OCI-LY1 (cell line): ENCODE results near the gene AP2B1.

Experiments
- H2AFZ ChIP-seq: fragments of 200-600 bp; sonication (generic), shearing (Covaris generic); 2 replicates; pipeline ENCODE4 v1.6.0; 2014; ENCODE audit warnings: antibody characterized with exemption, mild to moderate bottlenecking, low read length
- H3F3A ChIP-seq: fragments of 200-600 bp; sonication (generic), shearing (Covaris generic); 2 replicates; pipeline ENCODE4 v1.6.0; 2014; ENCODE audit warnings: mild to moderate bottlenecking, antibody characterized with exemption, low read length, moderate library complexity; ENCODE audit not compliant: insufficient read depth
- H3K27ac ChIP-seq: fragments of 200-600 bp; sonication (generic); 2 replicates; pipeline ENCODE4 v1.5.1; 2014; ENCODE audit warnings: low read length, mixed run types, mild to moderate bottlenecking, low read depth; ENCODE audit not compliant: poor library complexity, severe bottlenecking
- H3K27me3 ChIP-seq: fragments of 200-600 bp; sonication (generic); 2 replicates; pipeline ENCODE4 v1.6.0; 2014; ENCODE audit warnings: antibody characterized with exemption, mild to moderate bottlenecking, low read length, moderate library complexity; ENCODE audit not compliant: insufficient read depth
- H3K36me3 ChIP-seq: fragments of 200-600 bp; sonication (generic); 2 replicates; pipeline ENCODE4 v1.6.1; 2014; ENCODE audit warnings: mild to moderate bottlenecking, antibody characterized with exemption, low read length, moderate library complexity, mixed read lengths; ENCODE audit not compliant: insufficient read depth
- H3K4me1 ChIP-seq: fragments of 200-600 bp; sonication (generic); 2 replicates; pipeline ENCODE4 v1.5.1; 2014; ENCODE audit warnings: mild to moderate bottlenecking, low read length, moderate library complexity; ENCODE audit not compliant: insufficient read depth, severe bottlenecking
- H3K4me2 ChIP-seq: fragments of 200-600 bp; sonication (generic), shearing (Covaris generic); 2 replicates; pipeline ENCODE4 v1.6.1; 2014; ENCODE audit warnings: low read length
- H3K4me3 ChIP-seq: fragments of 200-600 bp; sonication (generic); 2 replicates; pipeline ENCODE4 v1.5.1; 2014; ENCODE audit warnings: low read length, low read depth, mild to moderate bottlenecking, mixed read lengths; ENCODE audit not compliant: poor library complexity, severe bottlenecking
- H3K79me2 ChIP-seq: fragments of 200-600 bp; shearing (Covaris generic); 2 replicates; pipeline ENCODE4 v1.6.1; 2016; ENCODE audit warnings: mixed run types, low read length, mixed read lengths; ENCODE audit not compliant: insufficient read depth
- H3K9ac ChIP-seq: fragments of 200-600 bp; sonication (generic), shearing (Covaris generic); 2 replicates; pipeline ENCODE4 v1.6.1; 2014; ENCODE audit warnings: mild to moderate bottlenecking, low read length, mixed read lengths
- H3K9me2 ChIP-seq: fragments of 200-600 bp; sonication (generic), shearing (Covaris generic); 2 replicates; pipeline ENCODE4 v1.6.1; 2014; ENCODE audit warnings: low read depth, mild to moderate bottlenecking, low read length, mixed read lengths
- H3K9me3 ChIP-seq: fragments of 200-600 bp; shearing (Covaris generic); 2 replicates; pipeline ENCODE4 v1.6.1; 2014; ENCODE audit warnings: low read length, mixed read lengths
- H4K20me1 ChIP-seq: fragments of 200-600 bp; sonication (generic), shearing (Covaris generic); 2 replicates; pipeline ENCODE4 v1.6.0; 2016; ENCODE audit warnings: mild to moderate bottlenecking, low read length; ENCODE audit not compliant: insufficient read depth
- EZH2 ChIP-seq: fragments of 200-600 bp; sonication (generic), shearing (Covaris generic); IDR thresholded peaks from 2 replicates; pipeline ENCODE4 v1.8.0; 2017; ENCODE audit warnings: borderline replicate concordance, mixed run types, mild to moderate bottlenecking, antibody characterized with exemption, low read length, moderate library complexity, mixed read lengths
- TF ChIP-seq, protein P1 (sequence below): fragments of 200-600 bp; sonication (generic), shearing (Covaris generic); IDR thresholded peaks from 2 replicates; pipeline ENCODE4 v1.5.1; 2017; ENCODE audit warnings: mild to moderate bottlenecking, antibody characterized with exemption, low read length, moderate library complexity, mixed read lengths

The AP2B1 gene

DNA sequence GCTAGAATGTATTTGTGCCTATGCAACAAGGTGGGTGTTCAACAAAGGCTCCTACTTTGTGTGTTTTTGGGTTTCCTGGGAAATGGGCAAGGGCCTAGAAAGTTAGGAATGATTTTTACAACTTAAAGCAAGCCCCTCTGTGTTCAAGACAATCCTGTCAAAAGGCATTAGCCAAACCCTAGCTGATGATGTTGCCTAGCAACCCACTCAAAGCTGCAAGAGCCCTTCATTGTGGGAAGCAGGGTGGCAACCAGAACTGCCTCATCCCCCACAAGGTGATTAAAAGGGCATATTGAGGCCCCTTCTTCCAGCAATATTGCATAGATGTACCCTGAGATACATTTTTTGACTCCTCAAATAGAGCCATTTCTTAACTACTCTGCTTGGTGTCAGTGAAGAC, 128.3 kb downstream of the AP2B1 start:
- Histone ChIP-seq H3K4me2 (no peak overlapping the region), H3K4me3 (no peak overlapping the region), H3K9ac (no peak overlapping the region), H3K9me2 (no peaks in the 10 kb centered on the region), H3K79me2 (no peaks in the 10 kb centered on the region), H3K27me3 (no peaks in the 10 kb centered on the region), H3K36me3 (peaks cover 23% of the 10 kb centered on the region; the same call in 1 of the 2 replicates), H3K4me1 (peaks cover 6% of the 10 kb centered on the region), H2AFZ (no peak overlapping the region), H3F3A (no peaks in the 10 kb centered on the region), H3K27ac (no peak overlapping the region), H4K20me1 (no peaks in the 10 kb centered on the region), H3K9me3 (no peaks in the 10 kb centered on the region)
- TF ChIP-seq, protein P1, sequence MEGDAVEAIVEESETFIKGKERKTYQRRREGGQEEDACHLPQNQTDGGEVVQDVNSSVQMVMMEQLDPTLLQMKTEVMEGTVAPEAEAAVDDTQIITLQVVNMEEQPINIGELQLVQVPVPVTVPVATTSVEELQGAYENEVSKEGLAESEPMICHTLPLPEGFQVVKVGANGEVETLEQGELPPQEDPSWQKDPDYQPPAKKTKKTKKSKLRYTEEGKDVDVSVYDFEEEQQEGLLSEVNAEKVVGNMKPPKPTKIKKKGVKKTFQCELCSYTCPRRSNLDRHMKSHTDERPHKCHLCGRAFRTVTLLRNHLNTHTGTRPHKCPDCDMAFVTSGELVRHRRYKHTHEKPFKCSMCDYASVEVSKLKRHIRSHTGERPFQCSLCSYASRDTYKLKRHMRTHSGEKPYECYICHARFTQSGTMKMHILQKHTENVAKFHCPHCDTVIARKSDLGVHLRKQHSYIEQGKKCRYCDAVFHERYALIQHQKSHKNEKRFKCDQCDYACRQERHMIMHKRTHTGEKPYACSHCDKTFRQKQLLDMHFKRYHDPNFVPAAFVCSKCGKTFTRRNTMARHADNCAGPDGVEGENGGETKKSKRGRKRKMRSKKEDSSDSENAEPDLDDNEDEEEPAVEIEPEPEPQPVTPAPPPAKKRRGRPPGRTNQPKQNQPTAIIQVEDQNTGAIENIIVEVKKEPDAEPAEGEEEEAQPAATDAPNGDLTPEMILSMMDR, result no peak
- TF ChIP-seq EZH2, result no peak

DNA sequence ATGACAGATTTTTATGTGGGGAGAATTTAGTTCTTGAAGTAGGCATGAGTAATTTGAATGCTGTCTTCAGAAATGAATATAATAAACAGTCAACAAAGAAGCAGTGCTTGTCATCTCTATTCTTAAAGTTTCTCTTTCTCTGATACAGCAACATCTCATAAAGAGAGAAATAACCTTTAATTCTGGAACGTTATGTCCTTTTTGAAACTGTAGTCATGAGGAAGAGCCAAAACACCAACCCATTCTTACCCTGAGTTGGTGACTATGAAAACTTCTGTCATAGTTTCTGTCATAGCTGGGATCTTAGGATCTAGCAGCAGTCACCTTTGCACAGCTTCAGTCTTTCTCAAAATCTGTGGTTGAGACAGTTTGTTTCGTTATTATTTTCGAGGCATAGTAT, 129.1 kb downstream of the AP2B1 start:
- Histone ChIP-seq H3K9me2 (no peaks in the 10 kb centered on the region), H3K27ac (no peak overlapping the region), H3K4me1 (peaks cover 6% of the 10 kb centered on the region), H4K20me1 (no peaks in the 10 kb centered on the region), H3K9me3 (no peaks in the 10 kb centered on the region), H3K79me2 (no peaks in the 10 kb centered on the region), H3K27me3 (no peaks in the 10 kb centered on the region), H3F3A (no peaks in the 10 kb centered on the region), H3K36me3 (peaks cover 23% of the 10 kb centered on the region; the same call in 1 of the 2 replicates), H3K9ac (no peak overlapping the region), H3K4me2 (no peak overlapping the region), H3K4me3 (no peak overlapping the region), H2AFZ (no peak overlapping the region)
- no peak for TF ChIP-seq EZH2
- TF ChIP-seq, protein P1, result no peak

GRCh38 chr17:35716897-35717465, 129.9 kb downstream of the AP2B1 start:
- Histone ChIP-seq H3K27ac (no peak overlapping the region), H3K4me3 (no peak overlapping the region), H3K4me1 (peaks cover 6% of the 10 kb centered on the region), H3K9me2 (no peaks in the 10 kb centered on the region), H3K4me2 (no peak overlapping the region), H4K20me1 (no peaks in the 10 kb centered on the region), H2AFZ (no peak overlapping the region), H3K36me3 (peaks cover 23% of the 10 kb centered on the region; the same call in 1 of the 2 replicates), H3K9ac (no peak overlapping the region), H3K79me2 (no peaks in the 10 kb centered on the region), H3K9me3 (no peaks in the 10 kb centered on the region), H3K27me3 (no peaks in the 10 kb centered on the region), H3F3A (no peaks in the 10 kb centered on the region)
- TF ChIP-seq, protein P1, result no peak
- no peak for TF ChIP-seq EZH2
